HG02981 (cell line): ENCODE measurements around the gene ZNF157.

Experiments used
- ATAC-seq: cut with Tn5 transposase; IDR thresholded peaks from one replicate; pipeline ENCODE4 v1.9.1; 2021; ENCODE audit warnings: mild to moderate bottlenecking, moderate library complexity; ENCODE audit not compliant: unreplicated experiment

Gene ZNF157

GRCh38 chrX:47446431-47446830 lies 76.1 kb downstream of the ZNF157 start:
- ATAC-seq: no peak

GRCh38 chrX:47446971-47447370 lies 76.6 kb downstream of the ZNF157 start:
- no peak for ATAC-seq

GRCh38 chrX:47447607-47448006 lies 77.2 kb downstream of the ZNF157 start:
- ATAC-seq: no peak

GRCh38 chrX:47448165-47448806 lies 77.9 kb downstream of the ZNF157 start:
- no peak for ATAC-seq

GRCh38 chrX:47452112-47452511 lies 81.7 kb downstream of the ZNF157 start:
- ATAC-seq: no peak

GRCh38 chrX:47456080-47456479 lies 85.7 kb downstream of the ZNF157 start:
- no peak for ATAC-seq

GRCh38 chrX:47458528-47458927 lies 88.2 kb downstream of the ZNF157 start:
- no peak for ATAC-seq

- no peak for ATAC-seq
Measured at GRCh38 chrX:47460561-47460960, 90.2 kb downstream of the ZNF157 start.
